ENCODE measurements around the gene ISYNA1. TPM values are rescaled to one million over a fixed set of nuclear protein-coding genes. Genes with fewer than 3 reads are reported as not detected.

ISYNA1 gene
- total and polyA plus RNA-seq, 2 of the 13 experiments (the other 11 are each of a cell fraction or from before 2014, with no cell fraction given) = 29.6 to 48.5 TPM

DNA sequence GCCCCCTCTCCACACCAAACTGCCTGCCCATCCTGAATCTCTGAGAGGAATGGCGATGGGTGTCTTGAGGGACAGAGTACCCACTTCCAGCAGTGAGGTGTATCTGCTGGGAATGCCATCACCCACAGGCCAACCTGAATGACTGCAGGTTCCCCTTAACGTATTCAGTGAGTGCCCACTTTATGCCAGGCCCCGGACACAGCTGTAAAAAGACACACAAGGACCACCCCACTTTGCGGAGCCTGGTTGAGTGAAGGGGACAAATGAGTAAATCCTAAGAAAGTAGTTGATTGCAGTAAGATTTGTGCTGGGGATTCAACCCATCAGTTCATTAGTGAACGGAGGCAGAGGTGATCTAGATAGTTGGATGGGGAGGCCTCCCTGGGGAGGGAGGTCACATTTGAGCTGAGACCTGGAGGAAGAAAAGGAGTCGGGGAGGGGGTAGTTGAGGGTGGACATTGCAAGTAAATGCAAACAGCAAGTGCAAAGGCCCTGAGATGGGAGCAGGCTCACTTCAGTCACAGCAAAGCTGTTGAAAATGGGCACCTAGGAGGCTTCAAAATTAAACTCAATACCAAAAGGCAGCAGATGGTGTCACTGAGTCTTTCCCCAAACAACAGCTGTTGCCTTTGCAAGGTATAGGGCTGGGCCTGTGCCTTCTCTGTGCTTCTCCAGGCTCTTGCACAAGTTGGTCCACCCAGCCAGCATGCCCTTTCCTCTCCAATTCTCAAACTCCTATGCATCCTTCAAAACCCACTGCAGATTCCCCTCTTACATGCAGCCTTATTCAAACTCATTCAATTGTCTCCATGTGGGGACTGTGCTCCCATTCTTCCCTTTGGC is 47.6 kb downstream of the ISYNA1 start (continued):
- TF ChIP-seq HDAC1 (CRISPR knock-in tag; IDR thresholded peaks at IDR 0.05) (no peak; the same call in 1 of the 2 replicates), REXO4 (CRISPR knock-in tag; IDR thresholded peaks at IDR 0.05; ENCODE audit: borderline replicate concordance) (no peak), ZNF329 (CRISPR knock-in tag; IDR thresholded peaks at IDR 0.05; ENCODE audit: low read depth) (no peak), UBTF (CRISPR knock-in tag; IDR thresholded peaks at IDR 0.05) (peak; percentile 36; the same call in 1 of the 2 replicates), GZF1 (CRISPR knock-in tag; IDR thresholded peaks at IDR 0.05) (0 out of 2 replicates have a peak, but pooled peaks have one; percentile 27), ZFP36 (IDR thresholded peaks at IDR 0.05; ENCODE audit: borderline replicate concordance, low read depth, low read length, partially characterized antibody) (peak; percentile 13), JUNB (CRISPR knock-in tag; IDR thresholded peaks at IDR 0.05; ENCODE audit: borderline replicate concordance) (no peak; the same call in 1 of the 2 replicates), ZSCAN22 (CRISPR knock-in tag; IDR thresholded peaks at IDR 0.05) (no peak), ZNF280D (CRISPR knock-in tag; IDR thresholded peaks at IDR 0.05) (no peak), ZFP62 (CRISPR knock-in tag; IDR thresholded peaks at IDR 0.05) (no peak), FOXK2 (IDR thresholded peaks at IDR 0.05) (no peak), HES4 (CRISPR knock-in tag; IDR thresholded peaks at IDR 0.05; ENCODE audit: borderline replicate concordance) (no peak), ZZZ3 (CRISPR knock-in tag; IDR thresholded peaks at IDR 0.05; ENCODE audit: borderline replicate concordance) (no peak), ZNF792 (CRISPR knock-in tag; IDR thresholded peaks at IDR 0.05) (peak; percentile 64; the same call in 1 of the 2 replicates)
- TF ChIP-seq, protein P1, sequence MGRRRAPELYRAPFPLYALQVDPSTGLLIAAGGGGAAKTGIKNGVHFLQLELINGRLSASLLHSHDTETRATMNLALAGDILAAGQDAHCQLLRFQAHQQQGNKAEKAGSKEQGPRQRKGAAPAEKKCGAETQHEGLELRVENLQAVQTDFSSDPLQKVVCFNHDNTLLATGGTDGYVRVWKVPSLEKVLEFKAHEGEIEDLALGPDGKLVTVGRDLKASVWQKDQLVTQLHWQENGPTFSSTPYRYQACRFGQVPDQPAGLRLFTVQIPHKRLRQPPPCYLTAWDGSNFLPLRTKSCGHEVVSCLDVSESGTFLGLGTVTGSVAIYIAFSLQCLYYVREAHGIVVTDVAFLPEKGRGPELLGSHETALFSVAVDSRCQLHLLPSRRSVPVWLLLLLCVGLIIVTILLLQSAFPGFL (CRISPR knock-in tag; IDR thresholded peaks at IDR 0.05) = no peak
- TF ChIP-seq, protein P2, sequence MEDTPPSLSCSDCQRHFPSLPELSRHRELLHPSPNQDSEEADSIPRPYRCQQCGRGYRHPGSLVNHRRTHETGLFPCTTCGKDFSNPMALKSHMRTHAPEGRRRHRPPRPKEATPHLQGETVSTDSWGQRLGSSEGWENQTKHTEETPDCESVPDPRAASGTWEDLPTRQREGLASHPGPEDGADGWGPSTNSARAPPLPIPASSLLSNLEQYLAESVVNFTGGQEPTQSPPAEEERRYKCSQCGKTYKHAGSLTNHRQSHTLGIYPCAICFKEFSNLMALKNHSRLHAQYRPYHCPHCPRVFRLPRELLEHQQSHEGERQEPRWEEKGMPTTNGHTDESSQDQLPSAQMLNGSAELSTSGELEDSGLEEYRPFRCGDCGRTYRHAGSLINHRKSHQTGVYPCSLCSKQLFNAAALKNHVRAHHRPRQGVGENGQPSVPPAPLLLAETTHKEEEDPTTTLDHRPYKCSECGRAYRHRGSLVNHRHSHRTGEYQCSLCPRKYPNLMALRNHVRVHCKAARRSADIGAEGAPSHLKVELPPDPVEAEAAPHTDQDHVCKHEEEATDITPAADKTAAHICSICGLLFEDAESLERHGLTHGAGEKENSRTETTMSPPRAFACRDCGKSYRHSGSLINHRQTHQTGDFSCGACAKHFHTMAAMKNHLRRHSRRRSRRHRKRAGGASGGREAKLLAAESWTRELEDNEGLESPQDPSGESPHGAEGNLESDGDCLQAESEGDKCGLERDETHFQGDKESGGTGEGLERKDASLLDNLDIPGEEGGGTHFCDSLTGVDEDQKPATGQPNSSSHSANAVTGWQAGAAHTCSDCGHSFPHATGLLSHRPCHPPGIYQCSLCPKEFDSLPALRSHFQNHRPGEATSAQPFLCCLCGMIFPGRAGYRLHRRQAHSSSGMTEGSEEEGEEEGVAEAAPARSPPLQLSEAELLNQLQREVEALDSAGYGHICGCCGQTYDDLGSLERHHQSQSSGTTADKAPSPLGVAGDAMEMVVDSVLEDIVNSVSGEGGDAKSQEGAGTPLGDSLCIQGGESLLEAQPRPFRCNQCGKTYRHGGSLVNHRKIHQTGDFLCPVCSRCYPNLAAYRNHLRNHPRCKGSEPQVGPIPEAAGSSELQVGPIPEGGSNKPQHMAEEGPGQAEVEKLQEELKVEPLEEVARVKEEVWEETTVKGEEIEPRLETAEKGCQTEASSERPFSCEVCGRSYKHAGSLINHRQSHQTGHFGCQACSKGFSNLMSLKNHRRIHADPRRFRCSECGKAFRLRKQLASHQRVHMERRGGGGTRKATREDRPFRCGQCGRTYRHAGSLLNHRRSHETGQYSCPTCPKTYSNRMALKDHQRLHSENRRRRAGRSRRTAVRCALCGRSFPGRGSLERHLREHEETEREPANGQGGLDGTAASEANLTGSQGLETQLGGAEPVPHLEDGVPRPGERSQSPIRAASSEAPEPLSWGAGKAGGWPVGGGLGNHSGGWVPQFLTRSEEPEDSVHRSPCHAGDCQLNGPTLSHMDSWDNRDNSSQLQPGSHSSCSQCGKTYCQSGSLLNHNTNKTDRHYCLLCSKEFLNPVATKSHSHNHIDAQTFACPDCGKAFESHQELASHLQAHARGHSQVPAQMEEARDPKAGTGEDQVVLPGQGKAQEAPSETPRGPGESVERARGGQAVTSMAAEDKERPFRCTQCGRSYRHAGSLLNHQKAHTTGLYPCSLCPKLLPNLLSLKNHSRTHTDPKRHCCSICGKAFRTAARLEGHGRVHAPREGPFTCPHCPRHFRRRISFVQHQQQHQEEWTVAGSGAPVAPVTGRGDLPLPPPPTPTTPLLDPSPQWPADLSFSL (CRISPR knock-in tag; IDR thresholded peaks at IDR 0.05) = no peak
